Thyroid gland (tissue), 4 donors: ENCODE data around the gene CDC42EP1. TPM values are rescaled to one million over a fixed set of nuclear protein-coding genes. Genes with fewer than 3 reads are reported as not detected.

Experiments used
- DNase-seq, 2 donors: peaks; one replicate each; pipeline ENCODE4 v3.0.0-alpha.2; 2019
- H3K27ac ChIP-seq, 3 donors: fragments of 200-600 bp; sonication (generic); 1 replicate in 2 of 3; 2 replicates in 1 of 3; pipeline ENCODE4 v1.5.1; 2016 to 2019; ENCODE audit warnings: mild to moderate bottlenecking in 1 of 3, moderate library complexity in 1 of 3
- H3K27me3 ChIP-seq: fragments of 200-600 bp; sonication (generic); one replicate; pipeline ENCODE4 v1.5.1; 2019
- H3K36me3 ChIP-seq, 2 donors: fragments of 200-600 bp; sonication (generic); one replicate each; pipeline ENCODE4 v1.5.1; 2016 to 2019
- H3K4me1 ChIP-seq, 2 donors: fragments of 200-600 bp; sonication (generic); one replicate each; pipeline ENCODE4 v1.5.1; 2017 to 2019
- H3K4me3 ChIP-seq, 3 donors: fragments of 200-600 bp; sonication (generic); replicated peaks in 1 of 3; 1 replicate in 2 of 3; 2 replicates in 1 of 3; pipeline ENCODE4 v1.5.1; 2016; ENCODE audit warnings: mild to moderate bottlenecking in 1 of 3
- H3K9me3 ChIP-seq: fragments of 200-600 bp; sonication (generic); one replicate; pipeline ENCODE4 v1.5.1; 2017
- POLR2A ChIP-seq, 2 donors: fragments of 450-650 bp; IDR thresholded peaks; one replicate each; pipeline ENCODE4 v1.6.1; 2017; ENCODE audit warnings: antibody characterized with exemption in 2 of 2, mild to moderate bottlenecking in 2 of 2, moderate library complexity in 1 of 2
- WGBS, 2 donors: methylation state at CpG; one replicate each; pipeline ENCODE4 v1.1.5; 2017; 5-methylcytosine and 5-hydroxymethylcytosine counted together
- intact Hi-C: fragments of 100-400 bp; cut with DNase I; formaldehyde crosslinking; loops from one replicate; pipeline ENCODE4 v1.15.1; 2023
- total RNA-seq, 4 donors: library from RNA; depleted of rRNA; stranded (reverse); fragments of >200 nt; gene quantifications; one replicate each; pipeline ENCODE4 v1.2.3, GENCODE V29; 2016
- TF ChIP-seq, protein P1 (sequence below), 6 experiments: fragments of 200-600 bp in 3 of 6; fragments of 450-650 bp in 3 of 6; sonication (generic) in 3 of 6; IDR thresholded peaks; one replicate each; pipeline ENCODE4 v1.5.1; 2016 to 2019; ENCODE audit warnings: antibody characterized with exemption in 6 of 6, mild to moderate bottlenecking in 2 of 6, inconsistent platforms in 1 of 6, moderate library complexity in 1 of 6

Gene CDC42EP1
- total RNA-seq, 4 donors from 2014 or later = 15.7 to 23.3 (median 18.3) TPM

GRCh38 chr22:37611207-37611606 is 50.9 kb downstream of the CDC42EP1 start:
- intact Hi-C loops = no loop called here
- Histone ChIP-seq H3K4me3 (no peak overlapping the region), H3K9me3 (no peaks in the 10 kb centered on the region), H3K27me3 (no peaks in the 10 kb centered on the region), H3K4me1 (peaks cover 31 to 36% of the 10 kb centered on the region in 2 donors), H3K27ac (no peak overlapping the region), H3K36me3 (peaks cover 0 to 2% of the 10 kb centered on the region in 2 donors)
- no peak for DNase-seq
- 69 to 70% methylated on average over 5 to 6 of the region's 6 CpGs for WGBS, 2 donors
- TF ChIP-seq, protein P1, sequence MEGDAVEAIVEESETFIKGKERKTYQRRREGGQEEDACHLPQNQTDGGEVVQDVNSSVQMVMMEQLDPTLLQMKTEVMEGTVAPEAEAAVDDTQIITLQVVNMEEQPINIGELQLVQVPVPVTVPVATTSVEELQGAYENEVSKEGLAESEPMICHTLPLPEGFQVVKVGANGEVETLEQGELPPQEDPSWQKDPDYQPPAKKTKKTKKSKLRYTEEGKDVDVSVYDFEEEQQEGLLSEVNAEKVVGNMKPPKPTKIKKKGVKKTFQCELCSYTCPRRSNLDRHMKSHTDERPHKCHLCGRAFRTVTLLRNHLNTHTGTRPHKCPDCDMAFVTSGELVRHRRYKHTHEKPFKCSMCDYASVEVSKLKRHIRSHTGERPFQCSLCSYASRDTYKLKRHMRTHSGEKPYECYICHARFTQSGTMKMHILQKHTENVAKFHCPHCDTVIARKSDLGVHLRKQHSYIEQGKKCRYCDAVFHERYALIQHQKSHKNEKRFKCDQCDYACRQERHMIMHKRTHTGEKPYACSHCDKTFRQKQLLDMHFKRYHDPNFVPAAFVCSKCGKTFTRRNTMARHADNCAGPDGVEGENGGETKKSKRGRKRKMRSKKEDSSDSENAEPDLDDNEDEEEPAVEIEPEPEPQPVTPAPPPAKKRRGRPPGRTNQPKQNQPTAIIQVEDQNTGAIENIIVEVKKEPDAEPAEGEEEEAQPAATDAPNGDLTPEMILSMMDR (IDR thresholded peaks at IDR 0.05) = no peak
- TF ChIP-seq POLR2A (IDR thresholded peaks at IDR 0.05) = no peak

DNA sequence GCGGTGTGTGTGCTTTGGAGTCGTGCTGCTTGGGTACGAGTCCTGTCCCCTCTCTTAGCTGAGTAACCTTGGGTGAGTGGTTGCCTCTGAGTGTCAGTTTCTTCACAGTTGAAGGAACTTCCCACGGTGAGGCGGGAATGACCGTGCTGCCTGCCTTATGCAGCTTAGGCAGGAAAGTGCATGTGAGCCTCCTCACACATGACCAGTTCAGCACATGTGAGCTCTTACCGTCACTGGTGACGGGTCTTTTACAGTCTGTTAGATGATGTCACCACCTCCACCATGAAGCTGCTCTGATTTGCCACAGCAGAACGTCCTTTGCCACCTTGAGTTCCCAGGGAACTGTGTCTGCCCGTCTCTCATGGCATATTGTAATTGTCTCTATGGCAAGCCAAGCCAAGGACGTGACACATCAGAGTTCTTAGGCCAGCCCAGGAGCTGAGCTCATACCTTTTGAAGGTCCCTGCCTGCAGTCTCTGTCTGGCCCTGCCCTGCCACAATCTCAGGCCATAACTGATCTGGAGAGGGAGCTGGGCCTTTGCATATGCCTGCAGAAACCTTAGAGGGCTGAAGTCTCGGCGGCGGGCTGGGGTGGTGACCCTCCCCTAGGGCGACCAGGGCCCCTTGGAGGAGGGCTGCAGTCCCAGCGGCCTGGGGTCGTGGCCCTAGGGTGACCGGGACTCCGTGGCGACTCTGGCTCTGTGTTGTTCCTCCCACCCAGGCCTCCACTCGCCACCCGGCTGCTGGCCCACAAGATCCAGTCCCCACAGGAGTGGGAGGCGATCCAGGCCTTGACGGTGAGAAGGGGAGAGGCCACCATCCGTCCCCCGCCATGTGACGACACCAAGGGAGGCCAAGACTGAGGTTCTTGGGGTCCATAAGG is 56.2 kb downstream of the CDC42EP1 start:
- no peaks in the 10 kb centered on the region for H3K9me3 ChIP-seq
- 89 to 96% methylated on average over 8 to 27 of the region's 27 CpGs for WGBS, 2 donors

GRCh38 chr22:37617431-37617830 is 57.2 kb downstream of the CDC42EP1 start:
- H3K27ac ChIP-seq = no peak overlapping the region
- peaks cover 14 to 33% of the 10 kb centered on the region in 2 donors for H3K36me3 ChIP-seq
- no peak overlapping the region for H3K4me3 ChIP-seq
- TF ChIP-seq, protein P1 (IDR thresholded peaks at IDR 0.05) = no peak
- no peak for TF ChIP-seq POLR2A (IDR thresholded peaks at IDR 0.05)
- no peaks in the 10 kb centered on the region for H3K27me3 ChIP-seq
- intact Hi-C loops = no loop called here
- H3K9me3 ChIP-seq = no peaks in the 10 kb centered on the region
- peaks cover 11 to 14% of the 10 kb centered on the region in 2 donors for H3K4me1 ChIP-seq
- 94 to 100% methylated on average over 1 of the region's 1 CpG for WGBS, 2 donors
- no peak for DNase-seq

More for the DNA sequence above, 56.2 kb downstream of the CDC42EP1 start:
- Histone ChIP-seq H3K27ac (no peak overlapping the region), H3K4me3 (no peak overlapping the region), H3K4me1 (peaks cover 11 to 14% of the 10 kb centered on the region in 2 donors), H3K27me3 (no peaks in the 10 kb centered on the region), H3K36me3 (peaks cover 14 to 31% of the 10 kb centered on the region in 2 donors)
- TF ChIP-seq POLR2A (IDR thresholded peaks at IDR 0.05) = no peak
- TF ChIP-seq, protein P1 (IDR thresholded peaks at IDR 0.05) = no peak
- intact Hi-C loops = no loop called here
- no peak for DNase-seq

- Histone ChIP-seq H3K4me3 (no peak overlapping the region), H3K9me3 (no peaks in the 10 kb centered on the region), H3K27ac (no peak overlapping the region), H3K36me3 (peaks cover 14 to 33% of the 10 kb centered on the region in 2 donors), H3K4me1 (peaks cover 10% of the 10 kb centered on the region in 2 donors), H3K27me3 (no peaks in the 10 kb centered on the region)
- intact Hi-C loops = no loop called here
- no peak for TF ChIP-seq POLR2A (IDR thresholded peaks at IDR 0.05)
- TF ChIP-seq, protein P1 (IDR thresholded peaks at IDR 0.05) = no peak
- WGBS, 2 donors = 84 to 86% methylated on average over 9 to 10 of the region's 14 CpGs
- DNase-seq = no peak
Observed at GRCh38 chr22:37618072-37618656, 57.9 kb downstream of the CDC42EP1 start.

GRCh38 chr22:37618674-37619073 is 58.4 kb downstream of the CDC42EP1 start:
- Histone ChIP-seq H3K36me3 (peaks cover 14 to 33% of the 10 kb centered on the region in 2 donors), H3K27me3 (no peaks in the 10 kb centered on the region), H3K4me1 (peaks cover 5 to 8% of the 10 kb centered on the region in 2 donors), H3K4me3 (no peak overlapping the region), H3K9me3 (no peaks in the 10 kb centered on the region), H3K27ac (no peak overlapping the region)
- 76 to 93% methylated on average over 5 to 6 of the region's 6 CpGs for WGBS, 2 donors
- intact Hi-C loops = no loop called here
- no peak for TF ChIP-seq POLR2A (IDR thresholded peaks at IDR 0.05)
- TF ChIP-seq, protein P1 (IDR thresholded peaks at IDR 0.05) = no peak
- DNase-seq = no peak
